Bronchial epithelial cell (primary cell): ENCODE data around the gene TOLLIP. TPM values are rescaled to one million over a fixed set of nuclear protein-coding genes. Genes with fewer than 3 reads are reported as not detected.
A peak's percentile ranks its signal among the peaks of the same experiment; 100 is the strongest.

ENCODE experiments used
- DNase-seq: peaks from one replicate; pipeline ENCODE4 v3.0.0-alpha.2; 2010; ENCODE audit warnings: low read depth
- FAIRE-seq: peaks from 2 replicates; lab custom pipeline; 2011; peaks lifted over from hg19 to GRCh38; lab: Jason Lieb, UNC
- H3K27me3 ChIP-seq: 2 replicates; pipeline ENCODE4 v1.5.1; 2011; ENCODE audit warnings: low read length; ENCODE audit not compliant: control insufficient read depth, insufficient read depth
- H3K36me3 ChIP-seq: 2 replicates; pipeline ENCODE4 v1.5.1; 2011; ENCODE audit warnings: low read length; ENCODE audit not compliant: control insufficient read depth, insufficient read depth
- H3K4me3 ChIP-seq: 2 replicates; pipeline ENCODE4 v1.5.1; 2011; ENCODE audit warnings: mild to moderate bottlenecking, low read depth, low read length, control low read depth
- total RNA-seq: library from RNA; depleted of rRNA; stranded (reverse); fragments of >200 nt; gene quantifications from 2 replicates; pipeline ENCODE4 v1.2.1, GENCODE V29; 2014
- TF ChIP-seq, protein P1 (sequence below): IDR thresholded peaks from 2 replicates; pipeline ENCODE4 v1.5.1; 2011; ENCODE audit warnings: mild to moderate bottlenecking, moderate library complexity, low read length, control low read depth, inconsistent platforms; ENCODE audit not compliant: insufficient read depth, severe bottlenecking

TOLLIP gene
- total RNA-seq, 1 donor from 2014 or later: 43.4 TPM

DNA sequence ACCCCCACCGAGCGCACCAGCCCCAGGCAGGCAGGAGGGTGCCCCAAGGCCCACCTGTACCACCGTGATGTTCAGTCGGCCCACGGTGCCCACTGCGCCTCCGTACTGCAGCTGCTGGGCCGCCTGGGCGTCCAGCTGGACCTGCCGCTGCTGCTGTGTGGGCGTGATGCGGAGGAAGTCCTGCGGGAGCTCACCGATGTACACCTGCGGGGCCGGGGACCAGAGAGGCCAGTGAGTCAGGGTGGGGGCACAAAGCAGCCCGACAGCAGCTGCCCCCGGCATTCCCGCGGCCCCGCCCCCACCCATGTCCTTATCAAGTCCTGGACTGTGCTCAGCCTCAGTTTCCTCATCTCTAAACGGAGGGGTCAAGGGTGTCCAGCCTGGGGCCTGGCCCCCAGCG, 13.8 kb downstream of the TOLLIP start:
- TF ChIP-seq, protein P1, sequence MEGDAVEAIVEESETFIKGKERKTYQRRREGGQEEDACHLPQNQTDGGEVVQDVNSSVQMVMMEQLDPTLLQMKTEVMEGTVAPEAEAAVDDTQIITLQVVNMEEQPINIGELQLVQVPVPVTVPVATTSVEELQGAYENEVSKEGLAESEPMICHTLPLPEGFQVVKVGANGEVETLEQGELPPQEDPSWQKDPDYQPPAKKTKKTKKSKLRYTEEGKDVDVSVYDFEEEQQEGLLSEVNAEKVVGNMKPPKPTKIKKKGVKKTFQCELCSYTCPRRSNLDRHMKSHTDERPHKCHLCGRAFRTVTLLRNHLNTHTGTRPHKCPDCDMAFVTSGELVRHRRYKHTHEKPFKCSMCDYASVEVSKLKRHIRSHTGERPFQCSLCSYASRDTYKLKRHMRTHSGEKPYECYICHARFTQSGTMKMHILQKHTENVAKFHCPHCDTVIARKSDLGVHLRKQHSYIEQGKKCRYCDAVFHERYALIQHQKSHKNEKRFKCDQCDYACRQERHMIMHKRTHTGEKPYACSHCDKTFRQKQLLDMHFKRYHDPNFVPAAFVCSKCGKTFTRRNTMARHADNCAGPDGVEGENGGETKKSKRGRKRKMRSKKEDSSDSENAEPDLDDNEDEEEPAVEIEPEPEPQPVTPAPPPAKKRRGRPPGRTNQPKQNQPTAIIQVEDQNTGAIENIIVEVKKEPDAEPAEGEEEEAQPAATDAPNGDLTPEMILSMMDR: no peak
- no peak for FAIRE-seq
- Histone ChIP-seq H3K4me3 (no peak overlapping the region), H3K36me3 (peaks cover 40% of the 10 kb centered on the region), H3K27me3 (no peaks in the 10 kb centered on the region)
- no peak for DNase-seq

DNA sequence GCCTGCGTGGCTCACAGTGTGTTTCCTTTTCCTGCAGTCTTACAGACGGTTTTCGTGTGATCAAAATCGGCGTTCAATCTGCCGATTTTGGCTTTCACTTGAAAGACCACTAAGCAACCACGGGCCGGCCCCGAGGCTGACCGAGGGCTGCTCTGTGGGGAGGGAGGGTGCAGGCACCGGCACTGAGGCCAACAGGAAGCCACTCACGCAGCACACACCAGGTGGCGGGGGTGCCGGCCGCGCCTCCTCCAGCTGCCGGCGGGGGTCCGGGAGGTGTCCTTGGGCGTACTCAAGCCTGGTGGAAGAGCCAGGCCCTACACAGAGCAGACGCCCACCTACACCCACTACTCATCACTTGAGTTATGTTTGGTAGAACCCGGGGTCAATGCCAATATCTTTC, 14.3 kb downstream of the TOLLIP start:
- no peak for DNase-seq
- no peak overlapping the region for H3K4me3 ChIP-seq
- H3K27me3 ChIP-seq: no peaks in the 10 kb centered on the region
- TF ChIP-seq, protein P1: no peak
- H3K36me3 ChIP-seq: peaks cover 45% of the 10 kb centered on the region
- no peak for FAIRE-seq

DNA sequence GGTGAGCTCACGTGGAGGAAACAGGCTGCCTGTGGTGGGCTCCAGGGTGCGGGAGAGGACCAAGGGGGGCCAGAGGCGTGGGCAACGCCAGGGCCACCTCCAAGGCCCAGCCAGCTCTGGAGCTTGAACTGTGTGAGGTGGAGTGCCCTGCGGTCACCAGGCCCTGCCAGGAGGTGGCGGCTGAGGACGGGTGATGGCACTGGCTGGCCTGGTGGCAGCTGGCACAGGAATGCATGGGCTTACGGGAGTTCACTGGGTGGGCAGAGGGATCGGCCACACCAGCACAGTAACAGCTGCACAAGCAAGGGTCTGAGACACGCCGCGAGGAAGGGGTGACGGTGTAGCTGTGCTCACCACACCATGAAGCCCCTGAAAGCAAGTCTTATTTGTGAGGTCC, 15.8 kb downstream of the TOLLIP start:
- TF ChIP-seq, protein P1: peak; percentile 52
- Histone ChIP-seq H3K27me3 (no peaks in the 10 kb centered on the region), H3K36me3 (peaks cover 56% of the 10 kb centered on the region), H3K4me3 (no peak overlapping the region)
- no peak for FAIRE-seq
- DNase-seq: no peak

DNA sequence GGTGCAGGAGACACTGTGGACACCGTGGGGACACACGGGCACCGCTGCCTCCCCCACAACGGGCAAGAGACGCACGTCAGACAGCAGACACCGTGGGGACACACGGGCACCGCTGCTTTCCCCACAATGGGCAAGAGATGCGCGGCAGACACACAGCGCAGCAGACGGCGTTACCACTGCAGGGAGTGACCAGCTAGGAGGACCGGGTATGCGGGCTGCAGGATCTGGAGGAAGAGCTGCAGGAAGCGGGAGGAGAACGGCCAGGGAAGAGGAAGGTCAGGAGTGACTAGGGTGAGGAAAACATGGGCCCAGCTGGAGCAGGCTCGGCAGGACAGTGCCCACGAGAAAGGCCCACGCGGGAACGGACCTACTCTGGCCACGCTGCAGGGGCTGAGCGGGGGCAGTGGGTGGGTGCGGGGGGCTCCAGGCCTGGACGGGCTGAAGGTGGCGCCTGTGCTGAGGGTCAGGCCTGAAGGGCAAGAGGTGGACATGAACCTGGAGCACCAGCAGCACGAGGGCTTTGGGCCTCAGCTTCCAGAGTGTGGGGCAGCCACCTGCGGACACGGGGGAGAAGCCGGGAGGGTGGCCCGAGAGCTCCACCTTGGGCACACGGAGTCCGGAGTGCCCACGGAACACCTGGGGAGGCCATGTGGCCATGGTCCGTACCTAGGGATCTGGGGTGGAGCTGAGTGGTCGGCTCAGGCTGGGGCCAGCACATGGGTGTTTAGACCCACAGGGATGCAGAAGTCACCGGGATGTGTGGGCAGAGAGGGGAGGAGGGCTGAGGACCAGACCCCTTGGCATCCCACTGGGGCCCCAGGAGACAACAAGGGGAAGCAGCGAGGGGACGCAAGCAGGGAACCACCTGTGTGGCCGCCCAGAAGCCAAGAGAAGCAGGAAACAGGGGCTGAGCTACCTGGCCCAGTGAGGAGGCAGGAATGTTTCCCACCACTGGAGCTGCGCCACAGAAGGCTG, 16.5 kb downstream of the TOLLIP start:
- H3K36me3 ChIP-seq: peaks cover 56% of the 10 kb centered on the region
- FAIRE-seq (peak; percentile 23), DNase-seq (no peak)

DNA sequence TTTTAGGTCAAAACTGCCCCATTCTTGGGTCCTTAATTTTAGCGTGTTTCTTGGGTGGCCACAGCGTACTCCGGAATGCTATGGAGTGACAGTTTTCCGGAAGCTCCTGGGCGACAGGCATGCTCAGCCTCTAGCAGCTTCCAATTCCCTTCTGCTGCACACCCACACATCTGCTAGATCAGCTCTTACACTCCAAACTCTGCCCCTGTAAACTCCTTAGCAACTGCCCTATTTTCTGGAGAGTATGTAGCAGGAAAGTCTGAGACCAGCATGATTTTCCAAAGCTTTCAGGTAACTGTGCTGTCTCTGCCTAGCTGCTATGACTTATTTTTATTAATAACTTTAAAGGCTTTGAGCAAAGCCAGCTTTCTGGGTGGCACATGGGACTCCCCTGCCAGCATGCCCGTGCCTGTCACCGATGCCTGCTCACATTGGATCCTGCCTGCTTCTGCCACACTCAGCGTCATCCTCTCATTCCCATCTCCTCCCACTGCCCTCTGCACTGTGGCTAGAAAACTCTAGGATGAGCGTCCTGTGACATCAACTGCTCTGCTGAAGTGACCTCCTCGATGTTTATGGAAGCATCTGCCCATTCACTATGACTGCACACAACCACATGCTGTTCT, 17.3 kb downstream of the TOLLIP start:
- DNase-seq: no peak
- TF ChIP-seq, protein P1: no peak
- Histone ChIP-seq H3K36me3 (peaks cover 53% of the 10 kb centered on the region), H3K4me3 (no peak overlapping the region), H3K27me3 (no peaks in the 10 kb centered on the region)
- no peak for FAIRE-seq

More for the DNA sequence above, 16.5 kb downstream of the TOLLIP start:
- Histone ChIP-seq H3K27me3 (no peaks in the 10 kb centered on the region), H3K4me3 (no peak overlapping the region)
- TF ChIP-seq, protein P1: no peak
